H1 (cell line): ENCODE results near the gene CLDN8. TPM values are rescaled to one million over a fixed set of nuclear protein-coding genes. Genes with fewer than 3 reads are reported as not detected.

Source experiments
- CTCF ChIA-PET: fragments of 300-600 bp; sonication (Branson Sonifier 250); formaldehyde crosslinking; loops from one replicate; lab custom pipeline; 2021; ENCODE audit not compliant: partially characterized antibody; lab: Charles Lee
- POLR2A ChIA-PET: fragments of 300-600 bp; sonication (Branson Sonifier 250); formaldehyde crosslinking; loops from one replicate; lab custom pipeline; 2021; ENCODE audit warnings: inconsistent platforms; ENCODE audit not compliant: partially characterized antibody; lab: Charles Lee
- DNase-seq, 2 experiments: peaks; one replicate each; pipeline versions ENCODE4 v3.0.0 to v3.0.0-alpha.2; 2010 to 2022; ENCODE audit warnings: low spot score in 2 of 2, low read depth in 1 of 2, mixed read lengths in 1 of 2
- FAIRE-seq: peaks from 2 replicates; lab custom pipeline; 2011; peaks lifted over from hg19 to GRCh38; lab: Jason Lieb, UNC
- H2AFZ ChIP-seq: 2 replicates; pipeline ENCODE4 v1.8.1; 2012; ENCODE audit warnings: low read length, inconsistent platforms
- H2AK5ac ChIP-seq: 2 replicates; pipeline ENCODE4 v1.6.1; 2013; ENCODE audit warnings: low read depth, low read length
- H2BK120ac ChIP-seq: replicated peaks from 2 replicates; pipeline ENCODE3; 2013; ENCODE audit warnings: low read depth, low read length, inconsistent platforms
- H2BK12ac ChIP-seq: 2 replicates; pipeline ENCODE4 v1.6.1; 2013; ENCODE audit warnings: low read depth, low read length
- H2BK15ac ChIP-seq: 2 replicates; pipeline ENCODE4 v1.6.1; 2013; ENCODE audit warnings: low read length
- H2BK20ac ChIP-seq: 2 replicates; pipeline ENCODE4 v1.6.1; 2013; ENCODE audit warnings: low read length
- H2BK5ac ChIP-seq: 2 replicates; pipeline ENCODE4 v1.6.1; 2013; ENCODE audit warnings: low read depth, low read length
- H3K14ac ChIP-seq: 2 replicates; pipeline ENCODE4 v1.6.1; 2013; ENCODE audit warnings: inconsistent platforms; ENCODE audit not compliant: insufficient read length
- H3K18ac ChIP-seq: 2 replicates; pipeline ENCODE4 v1.6.1; 2013; ENCODE audit warnings: low read length; ENCODE audit errors: extremely low read depth
- H3K23ac ChIP-seq: 2 replicates; pipeline ENCODE4 v1.6.1; 2013; ENCODE audit warnings: inconsistent platforms; ENCODE audit not compliant: insufficient read length
- H3K23me2 ChIP-seq: 2 replicates; pipeline ENCODE4 v1.6.1; 2013; ENCODE audit warnings: low read depth, low read length
- H3K27ac ChIP-seq: 2 replicates; pipeline ENCODE4 v1.6.1; 2011; ENCODE audit warnings: low read depth, low read length, inconsistent platforms
- H3K27me3 ChIP-seq, 4 experiments: replicated peaks in 1 of 4; 1 replicate in 1 of 4; 2 replicates in 3 of 4; pipeline versions ENCODE4 v1.6.1 to v1.8.1; 2011 to 2013; ENCODE audit warnings: low read length in 3 of 4, mild to moderate bottlenecking in 3 of 4, inconsistent platforms in 2 of 4, mixed read lengths in 2 of 4, moderate library complexity in 1 of 4; ENCODE audit not compliant: control insufficient read depth in 3 of 4, insufficient read depth in 3 of 4; ENCODE audit errors: extremely low read depth in 1 of 4
- H3K36me3 ChIP-seq, 4 experiments: 2 replicates each; pipeline versions ENCODE4 v1.6.1 to v1.8.1; 2011 to 2013; ENCODE audit warnings: mild to moderate bottlenecking in 4 of 4, low read length in 3 of 4, moderate library complexity in 2 of 4, control low read depth in 1 of 4, inconsistent platforms in 1 of 4; ENCODE audit not compliant: insufficient read depth in 4 of 4, control insufficient read depth in 2 of 4
- H3K4ac ChIP-seq: replicated peaks from 2 replicates; pipeline ENCODE3; 2013; ENCODE audit warnings: low read length, low read depth, mixed read lengths, inconsistent platforms; ENCODE audit not compliant: insufficient read length
- H3K4me1 ChIP-seq, 4 experiments: replicated peaks in 1 of 4; 1 replicate in 1 of 4; 2 replicates in 3 of 4; pipeline versions ENCODE4 v1.6.1 to v1.8.1; 2011 to 2013; ENCODE audit warnings: low read length in 3 of 4, inconsistent platforms in 2 of 4, mixed read lengths in 1 of 4; ENCODE audit not compliant: insufficient read depth in 4 of 4, control insufficient read depth in 3 of 4
- H3K4me2 ChIP-seq, 2 experiments: 2 replicates each; pipeline versions ENCODE4 v1.6.1 to v1.8.1; 2011 to 2013; ENCODE audit warnings: low read depth in 2 of 2, low read length in 2 of 2, control low read depth in 1 of 2, inconsistent platforms in 1 of 2, mild to moderate bottlenecking in 1 of 2; ENCODE audit not compliant: insufficient read depth in 1 of 2
- H3K4me3 ChIP-seq, 4 experiments: fragments of 200-600, 300-600 bp in 1 of 4; sonication (generic), shearing (Covaris generic), sonication (Bioruptor Twin) in 1 of 4; 2 replicates each; pipeline versions ENCODE4 v1.5.1 to v1.8.1; 2011 to 2016; ENCODE audit warnings: low read length in 4 of 4, low read depth in 3 of 4, control low read depth in 2 of 4, inconsistent platforms in 2 of 4, mild to moderate bottlenecking in 2 of 4, mixed read lengths in 1 of 4, moderate library complexity in 1 of 4; ENCODE audit not compliant: insufficient read depth in 2 of 4; ENCODE audit errors: extremely low read depth in 1 of 4
- H3K56ac ChIP-seq: replicated peaks from 2 replicates; pipeline ENCODE3; 2013; ENCODE audit warnings: low read depth, mild to moderate bottlenecking, mixed read lengths, low read length, inconsistent platforms; ENCODE audit not compliant: insufficient read length
- H3K79me1 ChIP-seq: 2 replicates; pipeline ENCODE4 v1.6.1; 2013; ENCODE audit warnings: low read depth, low read length, control low read depth
- H3K79me2 ChIP-seq, 2 experiments: 2 replicates each; pipeline versions ENCODE4 v1.6.1 to v1.8.1; 2012 to 2013; ENCODE audit warnings: low read length in 2 of 2, mild to moderate bottlenecking in 2 of 2, inconsistent platforms in 1 of 2; ENCODE audit not compliant: insufficient read depth in 2 of 2, control insufficient read depth in 1 of 2
- H3K9ac ChIP-seq, 4 experiments: replicated peaks in 1 of 4; 1 replicate in 1 of 4; 2 replicates in 3 of 4; pipeline versions ENCODE4 v1.6.1 to v1.8.1; 2011 to 2013; ENCODE audit warnings: low read depth in 3 of 4, low read length in 3 of 4, control low read depth in 2 of 4, mild to moderate bottlenecking in 2 of 4, moderate library complexity in 2 of 4, inconsistent platforms in 1 of 4; ENCODE audit errors: extremely low read depth in 1 of 4
- H3K9me3 ChIP-seq, 2 experiments: 2 replicates each; pipeline versions ENCODE4 v1.6.1 to v1.8.1; 2012 to 2013; ENCODE audit warnings: mild to moderate bottlenecking in 2 of 2, moderate library complexity in 2 of 2, control low read depth in 1 of 2, inconsistent platforms in 1 of 2, low read depth in 1 of 2, low read length in 1 of 2, mixed read lengths in 1 of 2; ENCODE audit not compliant: insufficient read depth in 2 of 2
- H4K20me1 ChIP-seq, 2 experiments: replicated peaks in 1 of 2; 2 replicates each; pipeline versions ENCODE3 to v1.8.1; 2011 to 2013; ENCODE audit warnings: inconsistent platforms in 2 of 2, low read length in 2 of 2, mild to moderate bottlenecking in 1 of 2; ENCODE audit not compliant: insufficient read depth in 2 of 2, control insufficient read depth in 1 of 2
- H4K5ac ChIP-seq: 2 replicates; pipeline ENCODE4 v1.6.1; 2013; ENCODE audit warnings: low read length, low read depth, mixed read lengths, inconsistent platforms; ENCODE audit not compliant: insufficient read length
- H4K8ac ChIP-seq: 2 replicates; pipeline ENCODE4 v1.8.0; 2013; ENCODE audit warnings: mild to moderate bottlenecking, moderate library complexity, low read length, inconsistent platforms; ENCODE audit not compliant: insufficient read depth; ENCODE audit errors: extremely low read depth
- H4K91ac ChIP-seq: replicated peaks from 2 replicates; pipeline ENCODE3; 2013; ENCODE audit warnings: low read length, mixed read lengths, inconsistent platforms; ENCODE audit not compliant: insufficient read length
- BACH1 ChIP-seq: IDR thresholded peaks from 2 replicates; pipeline ENCODE4 v1.6.1; 2012; ENCODE audit warnings: low read length, improper control_type of control experiment
- MAFK ChIP-seq: IDR thresholded peaks from 2 replicates; pipeline ENCODE4 v1.6.1; 2012; ENCODE audit warnings: low read depth, mild to moderate bottlenecking, improper control_type of control experiment, low read length
- SIN3A ChIP-seq, 2 experiments: IDR thresholded peaks in 1 of 2; conservative IDR thresholded peaks in 1 of 2; 2 replicates each; pipeline ENCODE4 v1.6.1; 2011 to 2012; ENCODE audit warnings: low read length in 2 of 2, improper control_type of control experiment in 1 of 2, low read depth in 1 of 2, mild to moderate bottlenecking in 1 of 2
- WGBS, 2 experiments: shearing (Covaris generic) in 1 of 2; methylation state at CpG; one replicate each; pipeline versions ENCODE4 v1.1.6 to v1.1.7; 2013 to 2015; ENCODE audit warnings: low lambda C conversion rate in 2 of 2, mixed read lengths in 2 of 2, inconsistent platforms in 1 of 2, low coverage in 1 of 2, missing lambda C conversion rate in 1 of 2; ENCODE audit not compliant: insufficient replicate concordance in 2 of 2, insufficient coverage in 1 of 2, insufficient read length in 1 of 2; ENCODE audit errors: extremely low coverage in 1 of 2, missing lambda C conversion rate in 1 of 2; 5-methylcytosine and 5-hydroxymethylcytosine counted together
- polyA plus RNA-seq, 7 experiments: library from polyadenylated mRNA; depleted of rRNA in 3 of 7; stranded (reverse) in 5 of 7; unstranded in 2 of 7; fragments of >200 nt in 5 of 7; fragments of 200-250 nt in 2 of 7; gene quantifications; 1 replicate in 5 of 7; 2 replicates in 1 of 7; 4 replicates in 1 of 7; pipeline versions ENCODE4 v1.2.1 to v1.2.3, GENCODE V29; 2011 to 2013; ENCODE audit warnings: missing spikeins in 2 of 7, mixed read lengths in 2 of 7
- total RNA-seq: library from RNA; stranded (reverse); fragmentation: NEBNext Ultra II Directional; extraction: Animal tissue kit (Norgen Biotek cat#: 25700); gene quantifications from 2 replicates; pipeline ENCODE4 v1.2.1, GENCODE V29; 2021

The CLDN8 gene
- total and polyA plus RNA-seq, 2 of the 8 experiments (the other 6 are each of a cell fraction or from before 2014, with no cell fraction given) = not detected

- Histone ChIP-seq H3K18ac (no peak overlapping the region), H4K91ac (no peak overlapping the region), H3K79me1 (no peaks in the 10 kb centered on the region), H3K36me3 (no peaks in the 10 kb centered on the region), H2BK12ac (no peak overlapping the region), H3K4me1 (no peaks in the 10 kb centered on the region), H3K9me3 (no peaks in the 10 kb centered on the region), H3K4ac (no peak overlapping the region), H3K23me2 (no peaks in the 10 kb centered on the region), H2AFZ (peak overlapping the region; percentile 80; the same call in 1 of the 2 replicates), H2BK5ac (no peak overlapping the region), H4K8ac (no peak overlapping the region), H3K14ac (no peak overlapping the region), H3K27ac (no peak overlapping the region), H4K5ac (no peak overlapping the region), H3K23ac (no peak overlapping the region), H3K79me2 (no peaks in the 10 kb centered on the region), H3K4me2 (no peak overlapping the region), H2AK5ac (no peak overlapping the region), H3K27me3 (no peaks in the 10 kb centered on the region), H3K4me3 (no peak overlapping the region), H3K9ac (no peak overlapping the region), H2BK20ac (no peak overlapping the region), H2BK15ac (no peak overlapping the region), H4K20me1 (no peaks in the 10 kb centered on the region), H2BK120ac (no peak overlapping the region), H3K56ac (no peak overlapping the region)
- ChIA-PET CTCF (interaction anchor here (1.0 to 1.3 kb wide), 3 partner anchors 8 to 14 kb away, joined by 3 to 5 read pairs (median 3); no protein-coding TSS in a partner anchor), POLR2A (no interaction called here)
- TF ChIP-seq MAFK (peak; percentile 49; the same call in 1 of the 2 replicates), SIN3A (conservative IDR thresholded peaks at IDR 0.05 in 1 of 2, IDR thresholded peaks at IDR 0.05 in 1 of 2; ENCODE audit: low read depth in 1 of 2, low read length in 2 of 2) (no peak), BACH1 (0 out of 2 replicates have a peak, but pooled peaks have one; percentile 31)
- 91% methylated on average over 1 of the region's 1 CpG; no CpG with 5 or more reads in 1 of the 2 experiments for WGBS, 2 experiments
- FAIRE-seq (no peak), DNase-seq (no peak)
Observed at GRCh38 chr21:30207252-30207579, 8.7 kb downstream of the CLDN8 start.
